SU-DHL-6 (cell line): Measurements from ENCODE around the gene DPP6.

ENCODE experiments used
- H2AFZ ChIP-seq: fragments of 200-600 bp; sonication (generic); 2 replicates; pipeline ENCODE4 v1.6.1; 2014; ENCODE audit warnings: low read depth, mild to moderate bottlenecking, moderate library complexity, mixed read lengths, antibody characterized with exemption, low read length; ENCODE audit not compliant: severe bottlenecking
- H3F3A ChIP-seq: fragments of 200-600 bp; shearing (Covaris generic); 2 replicates; pipeline ENCODE4 v1.6.0; 2016; ENCODE audit warnings: antibody characterized with exemption, mild to moderate bottlenecking; ENCODE audit not compliant: insufficient read depth
- H3K27ac ChIP-seq: fragments of 200-600 bp; sonication (generic); 2 replicates; pipeline ENCODE4 v1.5.1; 2016; ENCODE audit warnings: low read depth, mild to moderate bottlenecking, low read length, moderate library complexity, mixed read lengths
- H3K27me3 ChIP-seq: fragments of 200-600 bp; sonication (generic), shearing (Covaris generic); 2 replicates; pipeline ENCODE4 v1.6.0; 2014; ENCODE audit warnings: mild to moderate bottlenecking, low read length
- H3K36me3 ChIP-seq: fragments of 200-600 bp; sonication (generic); 2 replicates; pipeline ENCODE4 v1.6.1; 2014; ENCODE audit warnings: mild to moderate bottlenecking, low read length, mixed read lengths
- H3K4me2 ChIP-seq: fragments of 300-600, 200-600 bp; shearing (Covaris generic), sonication (generic); 2 replicates; pipeline ENCODE4 v1.6.0; 2014; ENCODE audit warnings: low read length, low read depth, mild to moderate bottlenecking; ENCODE audit not compliant: poor library complexity, severe bottlenecking
- H3K4me3 ChIP-seq: fragments of 200-600 bp; sonication (generic); 2 replicates; pipeline ENCODE4 v1.5.1; 2014; ENCODE audit warnings: antibody characterized with exemption, low read length, mild to moderate bottlenecking, mixed read lengths; ENCODE audit not compliant: insufficient read depth, poor library complexity, severe bottlenecking
- H3K79me2 ChIP-seq: fragments of 200-600 bp; sonication (generic); 2 replicates; pipeline ENCODE4 v1.6.1; 2014; ENCODE audit warnings: mild to moderate bottlenecking, low read length, moderate library complexity; ENCODE audit not compliant: insufficient read depth
- H3K9ac ChIP-seq: fragments of 200-600 bp; sonication (generic); 2 replicates; pipeline ENCODE4 v1.7.0; 2014; ENCODE audit warnings: mild to moderate bottlenecking, low read length
- H3K9me2 ChIP-seq: fragments of 200-600 bp; sonication (generic); replicated peaks from 2 replicates; pipeline ENCODE4 v1.6.1; 2014; ENCODE audit warnings: low read length; ENCODE audit not compliant: insufficient read depth
- H3K9me3 ChIP-seq: fragments of 200-600 bp; sonication (generic); 2 replicates; pipeline ENCODE4 v1.6.1; 2014; ENCODE audit warnings: low read length, mixed read lengths; ENCODE audit not compliant: insufficient read depth
- H4K20me1 ChIP-seq: fragments of 200-600 bp; sonication (generic); 2 replicates; pipeline ENCODE4 v1.6.1; 2014; ENCODE audit warnings: low read depth, mild to moderate bottlenecking, antibody characterized with exemption, low read length, moderate library complexity, mixed read lengths
- CTCF ChIP-seq: fragments of 200-600 bp; sonication (generic); IDR thresholded peaks from one replicate; pipeline ENCODE4 v1.5.1; 2017; ENCODE audit warnings: antibody characterized with exemption, mild to moderate bottlenecking, low read length, moderate library complexity; ENCODE audit not compliant: insufficient read depth, poor library complexity, severe bottlenecking
- EZH2phosphoT487 ChIP-seq: fragments of 200-600 bp; sonication (generic), shearing (Covaris generic); conservative IDR thresholded peaks from 2 replicates; pipeline ENCODE4 v1.6.1; 2018; ENCODE audit warnings: mild to moderate bottlenecking, antibody characterized with exemption, low read length, moderate library complexity, mixed read lengths

DPP6 gene

GRCh38 chr7:154167051-154167450 lies 114.9 kb downstream of the DPP6 start:
- no peaks in the 10 kb centered on the region for H3K9me3 ChIP-seq
- TF ChIP-seq EZH2phosphoT487 (no peak), CTCF (no peak)
- H4K20me1 ChIP-seq, result no peaks in the 10 kb centered on the region
- no peaks in the 10 kb centered on the region for H3F3A ChIP-seq
- no peaks in the 10 kb centered on the region for H3K79me2 ChIP-seq
- H3K27ac ChIP-seq, result no peak overlapping the region
- H2AFZ ChIP-seq, result no peak overlapping the region
- H3K36me3 ChIP-seq, result no peaks in the 10 kb centered on the region
- no peak overlapping the region for H3K4me3 ChIP-seq
- no peak overlapping the region for H3K9ac ChIP-seq
- H3K27me3 ChIP-seq, result no peaks in the 10 kb centered on the region
- no peaks in the 10 kb centered on the region for H3K9me2 ChIP-seq
- no peak overlapping the region for H3K4me2 ChIP-seq

GRCh38 chr7:154167807-154168206 lies 115.6 kb downstream of the DPP6 start:
- H3K27ac ChIP-seq, result no peak overlapping the region

GRCh38 chr7:154171422-154171821 lies 119.2 kb downstream of the DPP6 start:
- Histone ChIP-seq H3K4me2 (no peak overlapping the region), H3K9ac (no peak overlapping the region), H3K27ac (no peak overlapping the region), H3K9me3 (no peaks in the 10 kb centered on the region), H4K20me1 (no peaks in the 10 kb centered on the region), H3F3A (no peaks in the 10 kb centered on the region), H2AFZ (no peak overlapping the region), H3K9me2 (no peaks in the 10 kb centered on the region), H3K79me2 (no peaks in the 10 kb centered on the region), H3K36me3 (no peaks in the 10 kb centered on the region), H3K4me3 (no peak overlapping the region), H3K27me3 (no peaks in the 10 kb centered on the region)
- TF ChIP-seq EZH2phosphoT487, result no peak
- TF ChIP-seq CTCF, result no peak

More at GRCh38 chr7:154167807-154168206, 115.6 kb downstream of the DPP6 start:
- Histone ChIP-seq H4K20me1 (no peaks in the 10 kb centered on the region), H3K4me2 (no peak overlapping the region), H3F3A (no peaks in the 10 kb centered on the region), H3K79me2 (no peaks in the 10 kb centered on the region), H3K9me3 (no peaks in the 10 kb centered on the region), H3K36me3 (no peaks in the 10 kb centered on the region), H3K27me3 (no peaks in the 10 kb centered on the region), H3K9ac (no peak overlapping the region), H2AFZ (no peak overlapping the region), H3K4me3 (no peak overlapping the region), H3K9me2 (no peaks in the 10 kb centered on the region)
- no peak for TF ChIP-seq CTCF

GRCh38 chr7:154172236-154172635 lies 120.0 kb downstream of the DPP6 start:
- Histone ChIP-seq H4K20me1 (no peaks in the 10 kb centered on the region), H3K27ac (no peak overlapping the region), H3K9ac (no peak overlapping the region), H3K27me3 (no peaks in the 10 kb centered on the region), H3K4me3 (no peak overlapping the region), H2AFZ (no peak overlapping the region), H3K9me2 (no peaks in the 10 kb centered on the region), H3K9me3 (no peaks in the 10 kb centered on the region), H3K4me2 (no peak overlapping the region), H3K79me2 (no peaks in the 10 kb centered on the region), H3F3A (no peaks in the 10 kb centered on the region), H3K36me3 (no peaks in the 10 kb centered on the region)
- no peak for TF ChIP-seq EZH2phosphoT487
- no peak for TF ChIP-seq CTCF
